Lung (tissue), 12 donors: ENCODE measurements around the gene ZNF821. TPM values are rescaled to one million over a fixed set of nuclear protein-coding genes. Genes with fewer than 3 reads are reported as not detected.
"Not testable (repeated sequence)": the region's sequence is repeated elsewhere in the genome, so short reads cannot be mapped to it uniquely, and the experiment has no call there.

Source experiments
- ATAC-seq: fragments of 200-7000 bp; cut with Tn5 transposase; one replicate; pipeline ENCODE4 v1.9.1; 2020; ENCODE audit warnings: moderate number of reproducible peaks; ENCODE audit not compliant: insufficient read depth, low FRiP score
- DNase-seq, 3 donors: peaks; one replicate each; pipeline ENCODE4 v3.0.0-alpha.2; 2013 to 2017
- H3K27ac ChIP-seq, 2 donors: one replicate each; pipeline ENCODE4 v1.5.1; 2013; ENCODE audit warnings: mild to moderate bottlenecking in 2 of 2, moderate library complexity in 2 of 2, control low read depth in 1 of 2, inconsistent platforms in 1 of 2, low read depth in 1 of 2, low read length in 1 of 2
- H3K27me3 ChIP-seq, 3 donors: one replicate each; pipeline ENCODE4 v1.5.1; 2013; ENCODE audit warnings: low read length in 2 of 3; ENCODE audit not compliant: control insufficient read depth in 3 of 3, insufficient read depth in 3 of 3
- H3K36me3 ChIP-seq, 4 donors: one replicate each; pipeline ENCODE4 v1.5.1; 2013; ENCODE audit warnings: low read length in 4 of 4, mild to moderate bottlenecking in 1 of 4, moderate library complexity in 1 of 4; ENCODE audit not compliant: control insufficient read depth in 4 of 4, insufficient read depth in 4 of 4
- H3K4me1 ChIP-seq, 5 donors: one replicate each; pipeline ENCODE4 v1.5.1; 2013; ENCODE audit warnings: low read length in 5 of 5, mild to moderate bottlenecking in 2 of 5, moderate library complexity in 1 of 5; ENCODE audit not compliant: control insufficient read depth in 5 of 5, insufficient read depth in 5 of 5
- H3K4me3 ChIP-seq: one replicate; pipeline ENCODE4 v1.5.1; 2013; ENCODE audit warnings: mild to moderate bottlenecking, control low read depth, moderate library complexity
- H3K9ac ChIP-seq, 2 donors: one replicate each; pipeline ENCODE4 v1.5.1; 2013; ENCODE audit warnings: low read length in 2 of 2, control low read depth in 1 of 2; ENCODE audit not compliant: insufficient read depth in 1 of 2
- H3K9me3 ChIP-seq, 4 donors: one replicate each; pipeline ENCODE4 v1.5.1; 2013; ENCODE audit warnings: low read length in 3 of 4, mild to moderate bottlenecking in 1 of 4, moderate library complexity in 1 of 4; ENCODE audit not compliant: control insufficient read depth in 4 of 4, insufficient read depth in 3 of 4
- CTCF ChIP-seq: IDR thresholded peaks from 2 replicates; pipeline ENCODE4 v1.5.1; 2012; ENCODE audit warnings: mild to moderate bottlenecking; ENCODE audit errors: control extremely low read depth, extremely low read depth
- WGBS, 2 donors: extraction: QIAGEN DNeasy Blood & Tissue Kit; methylation state at CpG; one replicate each; pipeline ENCODE4 v1.1.7; 2013; 5-methylcytosine and 5-hydroxymethylcytosine counted together
- polyA plus RNA-seq, 2 donors: library from polyadenylated mRNA; stranded (reverse); fragments of 200-250 nt; gene quantifications; one replicate each; pipeline ENCODE4 v1.2.1, GENCODE V29; 2013
- total RNA-seq, 2 donors: library from RNA; depleted of rRNA in 1 of 2; stranded (reverse); fragments of >200 nt in 1 of 2; gene quantifications; one replicate each; pipeline ENCODE4 v1.2.1, GENCODE V29; 2014 to 2021
- donor health status: control.
- donor health status: control.
- donor health status: Bipolar disorder and iron deficiency.
- donor health status: healthy.
- donor health status: DM: yes; HTN: yes; CAD: no.

Gene ZNF821
- total and polyA plus RNA-seq, 4 donors = 3.7 to 9.8 (median 6.7) TPM

DNA sequence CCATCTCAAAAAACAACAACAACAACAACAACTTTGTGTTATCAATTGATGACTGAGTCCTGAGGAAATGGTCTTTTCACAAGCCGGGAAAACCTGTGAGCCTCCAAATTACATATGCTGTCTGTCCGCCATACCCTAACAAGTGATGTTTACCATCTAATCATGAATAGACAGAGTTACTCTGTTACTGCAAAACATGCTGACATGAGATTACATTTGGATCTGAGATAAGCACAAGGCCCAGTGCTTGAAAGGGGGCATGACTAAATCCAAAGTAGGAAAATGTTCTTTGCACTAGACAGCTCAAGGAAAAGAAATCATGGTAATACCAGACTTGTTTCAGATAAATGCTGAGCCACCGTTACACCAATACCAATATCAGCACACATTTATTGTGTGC is 46.8 kb downstream of the ZNF821 start:
- no peak overlapping the region for H3K27ac ChIP-seq
- no peaks in the 10 kb centered on the region for H3K9me3 ChIP-seq
- no peak overlapping the region for H3K4me3 ChIP-seq
- H3K4me1 ChIP-seq = no peaks in the 10 kb centered on the region
- no peak overlapping the region for H3K9ac ChIP-seq
- H3K36me3 ChIP-seq = no peaks in the 10 kb centered on the region
- no peak for DNase-seq
- WGBS, 2 donors = 89 to 95% methylated on average over 3 of the region's 3 CpGs
- ATAC-seq = no peak
- no peaks in the 10 kb centered on the region for H3K27me3 ChIP-seq
- TF ChIP-seq CTCF = no peak

DNA sequence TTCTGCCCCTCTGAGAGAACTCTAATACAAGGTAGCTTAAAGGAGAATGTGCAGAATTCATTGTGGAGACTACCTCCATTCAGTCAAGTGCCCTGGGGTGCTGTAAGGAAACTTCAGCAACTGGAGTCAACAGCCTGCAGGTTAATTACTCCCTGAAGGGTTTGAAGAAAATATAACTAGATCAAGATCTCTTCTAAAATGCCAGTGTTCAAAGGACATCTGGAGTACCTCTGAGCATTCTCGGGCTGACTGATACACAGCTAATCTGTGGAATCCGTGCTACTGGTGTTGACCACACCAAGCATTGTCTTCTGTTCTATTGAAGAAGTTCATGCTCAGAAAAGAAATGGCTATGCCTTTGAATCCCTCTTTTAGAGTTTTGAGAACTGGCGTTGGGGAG is 49.7 kb downstream of the ZNF821 start:
- H3K9ac ChIP-seq = no peak overlapping the region
- no peak overlapping the region for H3K4me3 ChIP-seq
- H3K4me1 ChIP-seq = no peaks in the 10 kb centered on the region
- no peak overlapping the region for H3K27ac ChIP-seq
- DNase-seq (no peak), ATAC-seq (no peak)
- H3K9me3 ChIP-seq = no peaks in the 10 kb centered on the region
- WGBS, 2 donors = 79 to 85% methylated on average over 3 of the region's 3 CpGs
- no peaks in the 10 kb centered on the region for H3K27me3 ChIP-seq
- no peaks in the 10 kb centered on the region for H3K36me3 ChIP-seq
- no peak for TF ChIP-seq CTCF

- not testable (repeated sequence) for H3K9ac ChIP-seq, ATAC-seq
- WGBS, 2 donors = 96 to 97% methylated on average over 2 of the region's 2 CpGs
Measured at GRCh38 chr16:71832112-71832511, 51.9 kb downstream of the ZNF821 start.

DNA sequence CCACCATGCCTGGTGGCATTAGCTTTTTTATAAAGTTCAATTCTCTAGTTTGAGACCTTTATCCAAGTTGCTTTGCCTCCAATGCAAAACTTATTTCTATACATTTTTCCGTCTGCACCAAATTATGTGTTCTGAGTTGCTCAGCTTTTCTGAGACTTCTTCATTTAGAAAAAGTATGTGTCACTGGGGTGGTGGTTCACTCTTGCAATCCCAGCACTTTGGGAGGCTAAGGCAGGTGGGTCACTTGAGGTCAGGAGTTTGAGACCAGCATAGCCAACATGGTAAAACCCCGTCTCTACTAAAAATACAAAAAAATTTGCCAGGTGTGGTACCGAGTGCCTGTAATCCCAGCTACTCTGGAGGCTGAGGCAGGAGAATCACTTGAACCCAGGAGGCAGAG is 52.3 kb downstream of the ZNF821 start:
- not testable (repeated sequence) for H3K36me3 ChIP-seq, H3K9me3 ChIP-seq, H3K4me3 ChIP-seq, H3K4me1 ChIP-seq, DNase-seq, ATAC-seq, H3K9ac ChIP-seq, H3K27ac ChIP-seq, H3K27me3 ChIP-seq
- 95 to 96% methylated on average over 3 of the region's 3 CpGs for WGBS, 2 donors

More at GRCh38 chr16:71832112-71832511, 51.9 kb downstream of the ZNF821 start:
- H3K4me1 ChIP-seq, H3K9me3 ChIP-seq, DNase-seq, H3K4me3 ChIP-seq, H3K27ac ChIP-seq, H3K36me3 ChIP-seq, H3K27me3 ChIP-seq: not testable (repeated sequence)

GRCh38 chr16:71830359-71830758 is 53.6 kb downstream of the ZNF821 start:
- Histone ChIP-seq H3K9ac (no peak overlapping the region), H3K9me3 (no peaks in the 10 kb centered on the region), H3K4me1 (no peaks in the 10 kb centered on the region), H3K27ac (no peak overlapping the region), H3K4me3 (no peak overlapping the region), H3K36me3 (no peaks in the 10 kb centered on the region), H3K27me3 (no peaks in the 10 kb centered on the region)
- ATAC-seq = no peak
- no peak for DNase-seq
- 77 to 92% methylated on average over 2 of the region's 2 CpGs for WGBS, 2 donors
- TF ChIP-seq CTCF = no peak
